ENCODE results near the gene ARL2.
A peak's percentile ranks its signal among the peaks of the same experiment; 100 is the strongest.
"Not testable (repeated sequence)": the region's sequence is repeated elsewhere in the genome, so short reads cannot be mapped to it uniquely, and the experiment has no call there.

ARL2 gene

DNA sequence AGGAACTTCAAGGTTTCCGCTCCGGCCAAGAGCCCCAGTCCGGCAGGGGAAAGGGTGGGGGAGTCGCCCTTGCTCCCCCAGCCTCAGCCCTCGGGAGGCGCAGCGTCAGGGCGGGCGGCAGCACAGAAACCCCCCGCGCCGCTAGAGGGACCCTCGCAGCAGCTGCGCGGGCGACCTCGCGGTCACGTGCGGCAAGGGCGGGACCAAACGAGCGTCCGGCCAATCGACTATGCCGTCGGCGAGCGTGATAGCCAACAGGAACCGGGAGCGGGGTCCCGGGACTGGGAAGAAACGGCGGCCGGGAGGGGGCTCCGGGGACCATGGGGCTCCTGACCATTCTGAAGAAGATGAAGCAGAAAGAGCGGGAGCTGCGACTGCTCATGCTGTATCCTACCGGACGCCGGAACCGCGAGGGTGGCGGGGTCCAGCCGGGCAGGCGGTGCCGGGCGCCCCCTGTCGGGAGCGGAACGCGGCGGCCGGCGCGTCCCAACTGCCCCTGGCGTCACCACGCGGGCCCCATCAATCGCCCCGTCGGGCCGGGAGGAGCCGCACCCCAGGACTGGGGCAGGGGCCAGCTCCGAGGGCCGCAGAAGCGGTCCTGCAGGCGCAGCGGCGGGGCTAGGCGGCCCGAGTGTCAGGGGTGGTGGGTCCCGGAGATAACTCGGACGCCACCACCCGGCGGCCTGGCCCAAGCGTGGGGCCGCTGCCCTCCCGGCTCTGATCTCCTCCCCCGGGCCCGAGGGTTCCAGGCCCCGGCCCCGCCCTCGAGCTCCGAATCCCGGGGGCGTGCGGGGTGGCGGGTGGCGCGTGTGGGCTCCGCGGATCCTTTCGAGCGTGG lies at the start of gene ARL2:
TSS of gene ARL2 (plus strand) at position 273 of the 838 bp plus-strand sequence. CDS start at position 321, 48 bp downstream.
- DNase-seq, result peak; percentile 99

DNA sequence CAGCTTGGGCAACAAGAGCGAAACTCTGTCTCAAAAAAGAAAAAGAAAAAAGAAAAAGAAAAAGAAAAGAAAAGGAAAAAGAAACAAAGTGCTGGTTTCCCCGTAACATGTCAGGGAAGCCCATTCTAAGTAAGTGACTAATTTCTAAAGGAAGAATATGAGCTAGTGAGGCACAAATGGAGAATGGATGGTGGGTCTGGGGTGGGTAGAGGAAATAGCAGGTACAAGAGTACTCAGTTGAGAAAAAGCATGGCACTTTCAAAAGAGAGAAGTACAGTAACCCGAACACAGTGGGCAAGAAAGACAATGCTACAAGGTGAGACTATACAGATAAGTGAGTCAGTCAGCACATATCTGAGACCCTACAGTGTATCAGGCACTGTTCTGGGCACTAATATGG lies 46.6 kb upstream of the ARL2 start:
- DNase-seq, result no peak

DNA sequence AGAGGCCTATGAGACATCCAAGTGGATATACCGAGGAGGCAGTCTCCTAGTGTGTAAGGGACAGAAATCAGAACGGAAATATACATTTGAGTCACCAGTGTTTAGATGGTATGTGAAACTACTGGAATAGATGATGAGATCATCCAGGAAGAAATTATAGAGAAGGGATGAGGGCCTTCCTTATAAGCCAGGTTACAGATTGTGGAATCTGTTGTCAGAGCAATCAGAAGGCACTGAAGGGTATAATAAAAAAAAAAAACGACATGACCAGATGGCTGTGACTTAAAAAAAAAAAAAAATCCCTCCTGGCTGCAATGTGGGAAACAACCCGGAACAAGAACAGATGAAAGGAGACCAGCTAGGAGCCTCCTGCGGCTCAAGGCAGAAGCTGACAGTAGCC lies 44.8 kb upstream of the ARL2 start:
- no peak for DNase-seq

GRCh38 chr11:64970731-64971151 lies 43.2 kb upstream of the ARL2 start:
- DNase-seq, result no peak

GRCh38 chr11:64971421-64972233 lies 42.3 kb upstream of the ARL2 start, which contains the start of gene MAJIN:
Gene MAJIN (minus strand): TSS chr11:64972108. CDS start chr11:64959405, 12,703 bp downstream.
- DNase-seq, result no peak

GRCh38 chr11:64974124-64974523 lies 39.8 kb upstream of the ARL2 start:
- no peak for DNase-seq

DNA sequence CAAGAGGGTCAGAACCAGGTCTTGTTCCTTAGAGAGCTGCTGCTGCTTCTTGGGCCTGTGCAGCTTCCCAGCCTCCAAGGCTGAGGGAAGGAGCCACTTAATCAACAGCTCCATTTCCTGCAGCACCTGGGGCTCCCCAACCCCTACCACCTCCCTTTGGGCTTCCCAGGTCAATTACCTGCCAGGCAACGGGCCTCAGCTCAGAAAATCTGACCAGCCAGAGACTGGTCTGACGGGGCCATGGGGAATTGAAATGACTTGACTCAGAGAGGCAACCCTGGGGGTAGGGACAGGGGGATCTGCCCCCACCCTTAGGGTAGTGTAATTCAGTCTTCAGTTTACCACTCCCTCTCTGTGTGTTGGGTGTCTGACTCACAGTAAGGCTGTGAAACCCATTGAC lies 37.3 kb upstream of the ARL2 start:
- no peak for DNase-seq

DNA sequence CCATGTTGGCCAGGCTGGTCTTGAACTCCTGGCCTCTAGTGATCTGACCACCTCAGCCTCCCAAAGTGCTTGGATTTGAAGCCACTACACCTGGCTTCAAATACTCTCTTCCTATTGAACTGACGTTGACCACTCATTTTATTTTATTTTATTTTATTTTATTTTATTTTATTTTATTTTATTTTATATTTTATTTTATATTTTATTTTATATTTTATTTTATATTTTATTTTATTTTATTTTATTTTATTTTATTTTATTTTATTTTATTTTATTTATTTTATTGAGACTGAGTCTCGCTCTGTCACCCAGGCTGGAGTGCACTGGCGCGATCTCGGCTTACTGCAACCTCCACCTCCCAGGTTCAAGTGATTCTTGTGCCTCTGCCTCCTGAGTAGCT lies 30.6 kb upstream of the ARL2 start:
- not testable (repeated sequence) for DNase-seq

DNA sequence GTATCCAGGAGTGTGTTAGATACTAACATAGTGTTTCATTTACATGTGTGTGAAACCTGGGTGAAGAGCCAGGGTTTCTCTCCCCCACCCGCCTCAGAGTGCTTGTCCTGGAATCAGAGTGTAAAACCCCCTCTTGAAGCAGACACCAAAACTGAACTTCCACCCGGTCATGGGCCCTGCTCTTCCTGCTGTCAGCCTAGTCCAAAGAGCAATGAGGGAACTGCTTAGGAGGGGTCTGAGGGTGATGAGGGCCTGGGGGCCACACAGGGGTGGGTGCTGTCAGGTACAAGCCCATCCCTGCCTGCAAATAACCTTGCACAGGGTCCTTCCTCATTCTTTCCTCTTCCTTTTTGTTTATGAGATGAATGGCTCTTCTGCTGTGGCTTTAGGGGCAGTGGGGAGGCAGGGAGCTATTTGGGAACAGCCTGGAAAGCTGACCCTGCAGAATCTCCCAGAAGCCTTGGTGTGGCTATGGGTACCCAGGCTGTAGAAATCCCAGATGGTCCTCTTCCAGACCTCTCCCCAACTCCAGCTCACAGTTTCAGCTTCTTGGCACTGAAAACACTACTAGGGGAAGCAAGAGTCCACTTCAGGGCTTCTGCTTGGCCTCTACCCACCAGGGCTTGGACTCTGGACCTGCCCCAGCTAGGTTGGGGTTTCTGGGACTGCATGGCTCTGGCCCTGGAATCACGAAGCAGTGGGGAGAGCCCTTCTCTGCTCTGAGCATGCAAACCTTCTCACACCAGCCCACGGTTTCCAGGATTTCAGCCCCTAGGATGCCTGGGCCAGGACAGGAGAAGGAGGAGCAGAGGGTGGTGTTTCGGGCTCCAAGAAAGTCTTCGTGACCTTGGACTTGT lies 25.7 kb upstream of the ARL2 start:
- no peak for DNase-seq

- DNase-seq, result no peak
These were observed 24.5 kb upstream of the ARL2 start for GRCh38 chr11:64989416-64989815.

DNA sequence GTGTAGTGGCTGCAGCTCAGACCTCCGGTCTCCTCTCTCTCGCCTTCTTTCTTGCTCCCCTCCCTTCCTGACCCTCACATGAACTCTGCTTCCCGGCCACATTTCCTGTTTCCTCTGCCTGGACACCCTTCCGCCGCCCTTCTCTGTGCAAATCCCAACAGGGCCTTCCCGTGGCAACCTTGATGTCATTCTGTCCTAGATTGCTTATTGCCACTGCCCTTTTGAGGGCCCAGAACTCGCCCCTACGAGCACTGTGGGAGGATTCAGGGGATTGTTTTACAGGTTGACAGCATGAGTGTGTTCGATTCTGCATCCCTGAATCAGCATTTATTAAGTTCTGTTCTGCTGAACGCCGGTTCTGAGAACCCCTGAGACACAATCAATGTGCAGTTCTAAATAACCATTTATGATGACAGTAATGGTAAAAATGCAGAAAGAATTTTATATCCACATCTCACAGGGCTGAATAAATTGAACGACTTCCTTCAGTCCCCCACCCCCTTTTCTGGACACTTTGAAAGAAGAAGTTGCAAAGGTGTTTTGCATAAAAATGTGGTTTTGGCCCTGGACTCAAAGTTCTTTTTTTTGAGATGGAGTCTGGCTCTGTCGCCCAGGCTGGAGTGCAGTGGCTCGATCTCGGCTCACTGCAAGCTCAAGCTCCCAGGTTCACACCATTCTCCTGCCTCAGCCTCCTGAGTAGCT lies 23.6 kb upstream of the ARL2 start:
- no peak for DNase-seq

GRCh38 chr11:64994318-64994717 lies 19.6 kb upstream of the ARL2 start:
- DNase-seq, result no peak

- DNase-seq, result no peak
These were observed 17.6 kb upstream of the ARL2 start for GRCh38 chr11:64996327-64996709.

DNA sequence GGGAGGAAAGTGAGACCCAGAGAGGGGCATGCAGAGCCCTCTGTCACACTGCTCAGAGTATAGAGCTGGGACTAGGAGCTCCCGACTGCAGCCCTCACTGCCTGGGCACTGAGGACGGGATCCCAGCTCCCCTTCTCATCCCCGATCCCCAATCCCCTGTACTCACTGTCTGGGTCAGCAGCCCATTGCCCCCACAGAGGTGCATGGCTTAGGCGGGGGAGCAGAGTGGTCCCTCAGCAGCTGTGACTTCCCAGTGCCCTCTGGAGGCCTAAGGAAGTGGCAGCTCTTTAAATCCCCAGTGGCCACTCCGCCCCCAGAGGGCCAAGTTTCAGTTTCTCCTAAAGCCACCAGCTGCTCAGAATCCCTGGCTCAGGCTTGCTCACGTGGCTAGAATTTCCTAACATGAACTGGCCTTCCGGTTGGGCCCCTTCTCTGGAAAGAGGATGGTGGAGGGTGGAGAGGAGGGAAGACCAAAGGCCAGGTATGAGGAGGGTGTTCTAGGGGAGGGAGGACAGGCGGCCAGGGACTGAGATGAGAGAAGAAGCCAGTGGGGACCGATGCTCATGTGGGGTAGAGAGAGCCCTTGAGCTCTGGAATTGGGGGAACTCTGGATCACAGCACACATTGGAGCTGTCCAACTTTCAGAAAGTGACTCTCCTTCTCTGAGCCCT lies 17.1 kb upstream of the ARL2 start, which contains the start of gene BATF2:
TSS of gene BATF2 (minus strand) at position 262 of the 671 bp plus-strand sequence. CDS start at position 205, 57 bp downstream.
- DNase-seq, result no peak

GRCh38 chr11:64998141-64998540 lies 15.8 kb upstream of the ARL2 start:
- no peak for DNase-seq

DNA sequence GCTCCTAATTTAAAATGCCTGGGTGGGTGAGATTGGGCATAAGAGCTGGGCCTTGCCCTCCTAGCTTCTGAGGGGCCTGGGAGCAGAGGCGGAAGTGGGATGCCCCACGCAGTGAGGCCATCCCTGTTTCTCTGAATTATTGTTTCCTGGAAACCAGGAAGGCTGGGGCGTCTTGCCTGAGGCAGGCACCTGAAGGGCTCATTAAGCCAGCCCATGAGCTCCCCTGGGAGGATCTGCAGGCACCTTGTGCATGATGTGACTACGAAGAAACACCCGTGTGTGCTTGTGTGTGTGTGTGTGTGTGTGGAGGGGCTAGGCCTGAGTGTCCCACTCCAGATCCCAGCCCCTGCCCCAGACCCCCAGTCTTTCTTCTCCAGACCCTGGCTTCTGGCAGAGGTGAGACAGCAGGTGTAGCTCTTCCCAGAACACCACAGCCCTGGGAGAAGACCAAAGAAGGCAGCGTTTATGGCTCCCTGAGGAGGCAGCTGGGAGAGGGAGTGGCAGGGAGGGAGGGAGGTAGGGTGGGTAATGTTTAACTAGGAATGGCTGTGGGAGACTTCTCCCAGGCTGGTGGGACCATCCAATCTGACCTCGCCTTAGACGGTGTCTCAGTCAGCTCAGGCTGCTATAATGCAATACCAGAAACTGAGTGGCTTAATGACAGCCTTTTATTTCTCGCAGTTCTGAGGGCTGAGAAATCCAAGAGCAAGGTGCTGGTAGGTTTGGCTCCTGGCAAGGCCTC lies 15.1 kb upstream of the ARL2 start:
- no peak for DNase-seq

- DNase-seq, result no peak
These were observed 14.5 kb upstream of the ARL2 start for GRCh38 chr11:64999478-64999877.

- no peak for DNase-seq
These were observed 11.3 kb upstream of the ARL2 start for GRCh38 chr11:65002706-65003105.

- no peak for DNase-seq
These were observed 10.7 kb upstream of the ARL2 start for GRCh38 chr11:65003282-65003681.

- DNase-seq, result not testable (repeated sequence)
These were observed 10.0 kb upstream of the ARL2 start for GRCh38 chr11:65003968-65004367.

- no peak for DNase-seq
These were observed 5.9 kb upstream of the ARL2 start for GRCh38 chr11:65008016-65008415.
